GM12878 (cell line): ENCODE results near the gene CAMK2B. TPM values are rescaled to one million over a fixed set of nuclear protein-coding genes. Genes with fewer than 3 reads are reported as not detected.

Source experiments
- ATAC-seq: fragments of 200-7000 bp; cut with Tn5 transposase; 3 replicates; pipeline ENCODE4 v1.9.1; 2020; ENCODE audit warnings: mild to moderate bottlenecking, moderate library complexity
- BruUV-seq: library from RNA; stranded (reverse); fragments of 400-500 nt; replicated peaks from 2 replicates; lab custom pipeline; 2021; lab: Mats Ljungman, UMichigan
- CTCF ChIA-PET: fragments of 300-600 bp; sonication (Branson Sonifier 250); formaldehyde crosslinking; extraction: SDS; loops from one replicate; lab custom pipeline; 2021; ENCODE audit warnings: inconsistent platforms; lab: Yijun Ruan, JAX
- POLR2A ChIA-PET: fragments of 350-600 bp; formaldehyde crosslinking; extraction: SDS; loops from one replicate; lab custom pipeline; 2021; ENCODE audit warnings: inconsistent platforms; lab: Charles Lee
- RAD21 ChIA-PET: fragments of 300-600 bp; sonication (Branson Sonifier 250); formaldehyde crosslinking; loops from one replicate; lab custom pipeline; 2023; ENCODE audit warnings: antibody characterized with exemption; ENCODE audit not compliant: unreplicated experiment; lab: Charles Lee
- SMC1A ChIA-PET: fragments of 300-600 bp; sonication (Branson Sonifier 250); formaldehyde crosslinking; loops from one replicate; lab custom pipeline; 2023; ENCODE audit not compliant: unreplicated experiment, uncharacterized antibody; lab: Charles Lee
- DNase-seq: peaks from one replicate; pipeline ENCODE4 v3.0.0-alpha.2; 2011; ENCODE audit warnings: low read depth, low spot score
- FAIRE-seq: peaks from 3 replicates; lab custom pipeline; 2011; peaks lifted over from hg19 to GRCh38; lab: Jason Lieb, UNC
- H2AFZ ChIP-seq: 2 replicates; pipeline ENCODE4 v1.6.0; 2011; ENCODE audit warnings: low read depth, low read length, control low read depth; ENCODE audit not compliant: control insufficient read depth
- H3K27ac ChIP-seq: 2 replicates; pipeline ENCODE4 v1.5.1; 2011; ENCODE audit warnings: control low read depth; ENCODE audit not compliant: control insufficient read depth, insufficient read depth
- H3K27me3 ChIP-seq, 2 experiments: replicated peaks in 1 of 2; 2 replicates each; pipeline versions ENCODE4 v1.6.0 to v1.6.1; 2011; ENCODE audit warnings: low read length in 1 of 2; ENCODE audit not compliant: control insufficient read depth in 2 of 2, insufficient read depth in 2 of 2
- H3K36me3 ChIP-seq, 2 experiments: 2 replicates each; pipeline ENCODE4 v1.5.1; 2011; ENCODE audit warnings: low read length in 1 of 2; ENCODE audit not compliant: control insufficient read depth in 2 of 2, insufficient read depth in 2 of 2
- H3K4me1 ChIP-seq: 2 replicates; pipeline ENCODE4 v1.6.1; 2011; ENCODE audit warnings: mild to moderate bottlenecking, low read length, moderate library complexity, mixed read lengths; ENCODE audit not compliant: control insufficient read depth, insufficient read depth
- H3K4me2 ChIP-seq: 2 replicates; pipeline ENCODE4 v1.6.0; 2011; ENCODE audit warnings: control low read depth; ENCODE audit not compliant: control insufficient read depth, insufficient read depth
- H3K4me3 ChIP-seq: fragments of 200-600 bp; sonication (generic); 2 replicates; pipeline ENCODE4 v1.5.1; 2016
- H3K79me2 ChIP-seq: 2 replicates; pipeline ENCODE4 v1.6.0; 2011; ENCODE audit warnings: low read length; ENCODE audit not compliant: control insufficient read depth, insufficient read depth
- H3K9ac ChIP-seq: 2 replicates; pipeline ENCODE4 v1.8.0; 2011; ENCODE audit warnings: low read length, control low read depth, mixed read lengths; ENCODE audit not compliant: control insufficient read depth, insufficient read depth
- H3K9me3 ChIP-seq: replicated peaks from 3 replicates; pipeline ENCODE4 v1.5.1; 2011; ENCODE audit warnings: mild to moderate bottlenecking, low read length; ENCODE audit not compliant: control insufficient read depth, insufficient read depth
- H4K20me1 ChIP-seq: 2 replicates; pipeline ENCODE4 v1.6.0; 2011; ENCODE audit not compliant: control insufficient read depth, insufficient read depth
- ATF7 ChIP-seq: fragments of 450-650 bp; IDR thresholded peaks from 2 replicates; pipeline ENCODE4 v1.6.1; 2016; ENCODE audit warnings: low read depth, mild to moderate bottlenecking
- CBFB ChIP-seq: IDR thresholded peaks from 2 replicates; pipeline ENCODE4 v1.6.1; 2016; ENCODE audit warnings: antibody characterized with exemption, low read depth
- CHD1 ChIP-seq: IDR thresholded peaks from 2 replicates; pipeline ENCODE4 v1.6.1; 2012; ENCODE audit warnings: low read depth, low read length, improper control_type of control experiment
- E2F4 ChIP-seq: IDR thresholded peaks from 2 replicates; pipeline ENCODE4 v1.6.1; 2012; ENCODE audit warnings: low read depth, low read length, improper control_type of control experiment
- MYB ChIP-seq: fragments of 150-350 bp; IDR thresholded peaks from 2 replicates; pipeline ENCODE4 v1.6.1; 2014; ENCODE audit warnings: mild to moderate bottlenecking, low read depth, low read length, borderline replicate concordance
- REST ChIP-seq: IDR thresholded peaks from 2 replicates; pipeline ENCODE4 v1.6.1; 2012; ENCODE audit warnings: mild to moderate bottlenecking, low read depth, low read length
- SMAD1 ChIP-seq: fragments of 450-650 bp; IDR thresholded peaks from 2 replicates; pipeline ENCODE4 v1.6.1; 2018; ENCODE audit warnings: mild to moderate bottlenecking, low read depth; ENCODE audit not compliant: partially characterized antibody
- SRF ChIP-seq, 2 experiments: IDR thresholded peaks; 2 replicates each; pipeline ENCODE4 v1.6.1; 2011; ENCODE audit warnings: low read depth in 2 of 2, low read length in 2 of 2, mild to moderate bottlenecking in 1 of 2, moderate library complexity in 1 of 2
- STAT3 ChIP-seq: IDR thresholded peaks from 2 replicates; pipeline ENCODE4 v1.6.1; 2011; ENCODE audit warnings: low read depth, low read length, improper control_type of control experiment
- WGBS: methylation state at CpG from one replicate; pipeline ENCODE4 v1.1.6; 2016; ENCODE audit warnings: low lambda C conversion rate; ENCODE audit not compliant: insufficient replicate concordance, insufficient coverage; ENCODE audit errors: missing lambda C conversion rate; 5-methylcytosine and 5-hydroxymethylcytosine counted together
- in situ Hi-C: fragments of 300-500 bp; cut with MboI; formaldehyde crosslinking; loops from 9 replicates; pipeline ENCODE4 v1.14.3; 2018; ENCODE audit warnings: mixed read lengths
- intact Hi-C: fragments of 100-400 bp; cut with micrococcal nuclease; formaldehyde crosslinking; loops from one replicate; pipeline ENCODE4 v1.14.2; 2022; ENCODE audit not compliant: unreplicated experiment
- polyA plus RNA-seq, 11 experiments: library from polyadenylated mRNA; depleted of rRNA in 4 of 11; unstranded in 6 of 11; stranded (reverse) in 5 of 11; fragments of >200 nt; fragmentation: Nextera tagmentation in 4 of 11; fragmentation: Illumina TruSeq in 1 of 11; extraction: Ambion mirVana in 4 of 11; extraction: Trizol in 1 of 11; gene quantifications; 1 replicate in 1 of 11; 2 replicates in 10 of 11; pipeline versions ENCODE4 v1.2.1 to v1.2.3, GENCODE V29; 2011 to 2016; ENCODE audit warnings: inconsistent platforms in 2 of 11, missing spikeins in 2 of 11, low read depth in 1 of 11
- total RNA-seq, 4 experiments: library from RNA; depleted of rRNA in 3 of 4; stranded (reverse); fragments of >200 nt in 3 of 4; fragmentation: Illumina TruSeq in 1 of 4; extraction: Trizol in 1 of 4; gene quantifications; 2 replicates each; pipeline versions ENCODE4 v1.2.1 to v1.2.3, GENCODE V29; 2013 to 2021
- TF ChIP-seq, protein P1 (sequence below): fragments of 450-650 bp; IDR thresholded peaks from 2 replicates; pipeline ENCODE4 v1.6.1; 2017; ENCODE audit warnings: mild to moderate bottlenecking, low read depth, inconsistent platforms; ENCODE audit not compliant: poor library complexity, severe bottlenecking

The CAMK2B gene
- total and polyA plus RNA-seq, 10 of the 15 experiments (the other 5 are each of a cell fraction or from before 2014, with no cell fraction given), result 0.06 to 0.23 (median 0.11) TPM; not detected in 5

- WGBS, result 79% methylated on average over 11 of the region's 11 CpGs
- H3K79me2 ChIP-seq, result no peaks in the 10 kb centered on the region
- ChIA-PET SMC1A (no interaction called here), CTCF (interaction anchor here (0.6 kb wide), 2 partner anchors 46 to 116 kb away, joined by 3 read pairs; no protein-coding TSS in a partner anchor), RAD21 (no interaction called here), POLR2A (no interaction called here)
- H3K4me2 ChIP-seq, result no peak overlapping the region
- no peaks in the 10 kb centered on the region; the same call in 2 of the 3 replicates for H3K9me3 ChIP-seq
- no peak overlapping the region for H3K27ac ChIP-seq
- DNase-seq (no peak), ATAC-seq (no peak), FAIRE-seq (no peak)
- H3K4me3 ChIP-seq, result no peak overlapping the region
- no peaks in the 10 kb centered on the region for H3K4me1 ChIP-seq
- intact Hi-C loops (no loop called here), in situ Hi-C loops (no loop called here)
- no peak for TF ChIP-seq STAT3
- no TSS peak for BruUV-seq
- no peaks in the 10 kb centered on the region for H4K20me1 ChIP-seq
- H3K27me3 ChIP-seq, result no peaks in the 10 kb centered on the region
- no peak overlapping the region for H3K9ac ChIP-seq
- no peak overlapping the region for H2AFZ ChIP-seq
- H3K36me3 ChIP-seq, result no peaks in the 10 kb centered on the region
These were observed 11.1 kb upstream of the CAMK2B start for GRCh38 chr7:44336491-44336890.

- RAD21 ChIA-PET, result no interaction called here
- POLR2A ChIA-PET, result no interaction called here
- Histone ChIP-seq H3K4me2 (no peak overlapping the region), H2AFZ (no peak overlapping the region)
- intact Hi-C loops, result no loop called here
- DNase-seq, result no peak
- in situ Hi-C loops, result no loop called here
- SMC1A ChIA-PET, result no interaction called here
- TF ChIP-seq SMAD1 (no peak), REST (no peak), MYB (no peak), ATF7 (no peak), E2F4 (no peak), CBFB (no peak), SRF (IDR thresholded peaks at IDR 0.05; ENCODE audit: low read depth in 2 of 2, low read length in 2 of 2) (no peak), CHD1 (no peak)
- TF ChIP-seq, protein P1, sequence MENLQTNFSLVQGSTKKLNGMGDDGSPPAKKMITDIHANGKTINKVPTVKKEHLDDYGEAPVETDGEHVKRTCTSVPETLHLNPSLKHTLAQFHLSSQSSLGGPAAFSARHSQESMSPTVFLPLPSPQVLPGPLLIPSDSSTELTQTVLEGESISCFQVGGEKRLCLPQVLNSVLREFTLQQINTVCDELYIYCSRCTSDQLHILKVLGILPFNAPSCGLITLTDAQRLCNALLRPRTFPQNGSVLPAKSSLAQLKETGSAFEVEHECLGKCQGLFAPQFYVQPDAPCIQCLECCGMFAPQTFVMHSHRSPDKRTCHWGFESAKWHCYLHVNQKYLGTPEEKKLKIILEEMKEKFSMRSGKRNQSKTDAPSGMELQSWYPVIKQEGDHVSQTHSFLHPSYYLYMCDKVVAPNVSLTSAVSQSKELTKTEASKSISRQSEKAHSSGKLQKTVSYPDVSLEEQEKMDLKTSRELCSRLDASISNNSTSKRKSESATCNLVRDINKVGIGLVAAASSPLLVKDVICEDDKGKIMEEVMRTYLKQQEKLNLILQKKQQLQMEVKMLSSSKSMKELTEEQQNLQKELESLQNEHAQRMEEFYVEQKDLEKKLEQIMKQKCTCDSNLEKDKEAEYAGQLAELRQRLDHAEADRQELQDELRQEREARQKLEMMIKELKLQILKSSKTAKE, result no peak
- TF ChIP-seq, all 136 proteins: peak for 0
- Histone ChIP-seq H3K9me3 (no peaks in the 10 kb centered on the region; the same call in 2 of the 3 replicates), H4K20me1 (no peaks in the 10 kb centered on the region), H3K27ac (no peak overlapping the region), H3K4me1 (no peaks in the 10 kb centered on the region), H3K4me3 (no peak overlapping the region), H3K36me3 (no peaks in the 10 kb centered on the region), H3K79me2 (no peaks in the 10 kb centered on the region), H3K9ac (no peak overlapping the region), H3K27me3 (no peaks in the 10 kb centered on the region)
- WGBS, result 44% methylated on average over 4 of the region's 4 CpGs
- FAIRE-seq (no peak), ATAC-seq (no peak)
- CTCF ChIA-PET, result no interaction called here
- no TSS peak for BruUV-seq
These were observed 9.8 kb upstream of the CAMK2B start for GRCh38 chr7:44335184-44335583.
